Nephron progenitor cell (in vitro differentiated cells): ENCODE results near the gene MYL10.

Experiments
- DNase-seq: peaks from one replicate; pipeline ENCODE4 v3.0.0; 2021
- H3K27ac Mint-ChIP-seq: 2 replicates; pipeline ENCODE4 v1.8.0; 2021; ENCODE audit warnings: mild to moderate bottlenecking, moderate library complexity, mixed read lengths
- H3K27me3 Mint-ChIP-seq: 2 replicates; pipeline ENCODE4 v1.8.0; 2021; ENCODE audit warnings: mild to moderate bottlenecking, low read depth, mixed read lengths; ENCODE audit not compliant: poor library complexity
- H3K36me3 Mint-ChIP-seq: 2 replicates; pipeline ENCODE4 v1.8.0; 2021; ENCODE audit warnings: low read depth, mixed read lengths
- H3K4me1 Mint-ChIP-seq: 2 replicates; pipeline ENCODE4 v1.8.0; 2021; ENCODE audit warnings: mixed read lengths
- H3K4me3 Mint-ChIP-seq: 2 replicates; pipeline ENCODE4 v1.8.0; 2021; ENCODE audit warnings: mild to moderate bottlenecking, moderate library complexity, mixed read lengths
- H3K9me3 Mint-ChIP-seq: 2 replicates; pipeline ENCODE4 v1.8.0; 2021; ENCODE audit warnings: mild to moderate bottlenecking, moderate library complexity, mixed read lengths
- CTCF ChIP-seq: fragments of 200-600 bp; sonication (generic); IDR thresholded peaks from 2 replicates; pipeline ENCODE4 v1.5.0; 2021; ENCODE audit warnings: antibody characterized with exemption

The MYL10 gene

GRCh38 chr7:101667920-101668319, 38.8 kb upstream of the MYL10 start:
- no peak overlapping the region for H3K27ac Mint-ChIP-seq
- H3K27me3 Mint-ChIP-seq, result peaks cover 11% of the 10 kb centered on the region
- H3K4me3 Mint-ChIP-seq, result no peak overlapping the region
- peaks cover 6% of the 10 kb centered on the region for H3K36me3 Mint-ChIP-seq
- DNase-seq, result no peak
- H3K4me1 Mint-ChIP-seq, result peaks cover 30% of the 10 kb centered on the region
- H3K9me3 Mint-ChIP-seq, result peaks cover 24% of the 10 kb centered on the region
- TF ChIP-seq CTCF, result no peak

- Mint-ChIP-seq H3K36me3 (peaks cover 6% of the 10 kb centered on the region), H3K4me1 (peaks cover 29% of the 10 kb centered on the region), H3K9me3 (peaks cover 26% of the 10 kb centered on the region), H3K4me3 (no peak overlapping the region), H3K27me3 (peaks cover 11% of the 10 kb centered on the region), H3K27ac (peak overlapping the region; percentile 69)
- no peak for DNase-seq
- no peak for TF ChIP-seq CTCF
Observed at GRCh38 chr7:101667399-101667798, 38.3 kb upstream of the MYL10 start.

GRCh38 chr7:101666741-101667140, 37.6 kb upstream of the MYL10 start:
- TF ChIP-seq CTCF, result no peak
- peaks cover 6% of the 10 kb centered on the region for H3K36me3 Mint-ChIP-seq
- no peak for DNase-seq
- H3K4me3 Mint-ChIP-seq, result no peak overlapping the region
- peaks cover 22% of the 10 kb centered on the region for H3K4me1 Mint-ChIP-seq
- H3K27me3 Mint-ChIP-seq, result peaks cover 17% of the 10 kb centered on the region
- peaks cover 26% of the 10 kb centered on the region for H3K9me3 Mint-ChIP-seq
- H3K27ac Mint-ChIP-seq, result peak overlapping the region; percentile 69

- TF ChIP-seq CTCF, result no peak
- H3K27me3 Mint-ChIP-seq, result peaks cover 18% of the 10 kb centered on the region
- peaks cover 26% of the 10 kb centered on the region for H3K9me3 Mint-ChIP-seq
- peaks cover 18% of the 10 kb centered on the region for H3K4me1 Mint-ChIP-seq
- H3K27ac Mint-ChIP-seq, result no peak overlapping the region
- H3K4me3 Mint-ChIP-seq, result no peak overlapping the region
- no peak for DNase-seq
- peaks cover 6% of the 10 kb centered on the region for H3K36me3 Mint-ChIP-seq
Observed at GRCh38 chr7:101666293-101666692, 37.2 kb upstream of the MYL10 start.

- Mint-ChIP-seq H3K27me3 (peaks cover 26% of the 10 kb centered on the region), H3K4me3 (no peak overlapping the region), H3K4me1 (peaks cover 21% of the 10 kb centered on the region), H3K9me3 (peaks cover 22% of the 10 kb centered on the region), H3K36me3 (peaks cover 6% of the 10 kb centered on the region), H3K27ac (no peak overlapping the region)
- TF ChIP-seq CTCF, result no peak
- no peak for DNase-seq
Observed at GRCh38 chr7:101664893-101665471, 35.9 kb upstream of the MYL10 start.

GRCh38 chr7:101664436-101664835, 35.3 kb upstream of the MYL10 start:
- Mint-ChIP-seq H3K4me3 (no peak overlapping the region), H3K4me1 (peaks cover 21% of the 10 kb centered on the region), H3K36me3 (peaks cover 6% of the 10 kb centered on the region), H3K9me3 (peaks cover 21% of the 10 kb centered on the region), H3K27ac (no peak overlapping the region), H3K27me3 (peaks cover 29% of the 10 kb centered on the region)
- TF ChIP-seq CTCF, result no peak
- DNase-seq, result no peak
